Right kidney (tissue), 9 donors: Measurements from ENCODE around the gene CD99L2.

ENCODE experiments used
- DNase-seq: peaks from one replicate; pipeline ENCODE4 v3.0.0-alpha.2; 2016
- long read RNA-seq, 8 donors: transcript quantifications; one replicate each; lab custom pipeline, GENCODE V29; 2026

CD99L2 gene
- long read RNA-seq, donor 1, partial matches to known transcripts = 0 of 5 reads
- long read RNA-seq, donor 1, other reads (novel, unspliced or antisense) = 0 of 5 reads
- long read RNA-seq, donor 2, partial matches to known transcripts = 0 of 3 reads
- long read RNA-seq, donor 2, other reads (novel, unspliced or antisense) = 0 of 3 reads
- long read RNA-seq, donor 3 = 0 reads
- long read RNA-seq, donor 4, partial matches to known transcripts = 0 of 4 reads
- long read RNA-seq, donor 4, other reads (novel, unspliced or antisense) = 0 of 4 reads
- long read RNA-seq, donor 5, partial matches to known transcripts = 0 of 10 reads
- long read RNA-seq, donor 5, other reads (novel, unspliced or antisense) = 7 of 10 reads
- long read RNA-seq, donor 6, partial matches to known transcripts = 0 of 3 reads
- long read RNA-seq, donor 6, other reads (novel, unspliced or antisense) = 0 of 3 reads
- long read RNA-seq, donor 7, transcript CD99L2-203 (11 exons, 3,604 nt) = major isoform, 6 of 15 reads
- long read RNA-seq, donor 7, partial matches to known transcripts = 0 of 15 reads
- long read RNA-seq, donor 7, other reads (novel, unspliced or antisense) = 8 of 15 reads
- long read RNA-seq, donor 8, partial matches to known transcripts = 0 of 2 reads
- long read RNA-seq, donor 8, other reads (novel, unspliced or antisense) = 0 of 2 reads

- DNase-seq = peak; percentile 88
Observed at GRCh38 chrX:150898343-150899190, at the start of gene CD99L2. Gene CD99L2 (minus strand): TSS chrX:150898668. CDS start chrX:150898588, 80 bp downstream.

GRCh38 chrX:150944233-150944632 is 45.8 kb upstream of the CD99L2 start:
- no peak for DNase-seq

GRCh38 chrX:150942942-150943594 is 44.6 kb upstream of the CD99L2 start:
- DNase-seq = no peak

- DNase-seq = no peak
Observed at GRCh38 chrX:150941580-150941979, 43.1 kb upstream of the CD99L2 start.

- DNase-seq = no peak
Observed at GRCh38 chrX:150940844-150941495, 42.5 kb upstream of the CD99L2 start.

- no peak for DNase-seq
Observed at GRCh38 chrX:150936556-150936955, 38.1 kb upstream of the CD99L2 start.

GRCh38 chrX:150935467-150935866 is 37.0 kb upstream of the CD99L2 start:
- DNase-seq = no peak

- DNase-seq = no peak
Observed at GRCh38 chrX:150934453-150934852, 36.0 kb upstream of the CD99L2 start.

GRCh38 chrX:150933945-150934350 is 35.5 kb upstream of the CD99L2 start:
- no peak for DNase-seq

GRCh38 chrX:150929058-150929457 is 30.6 kb upstream of the CD99L2 start:
- DNase-seq = no peak

- no peak for DNase-seq
Observed at GRCh38 chrX:150926791-150927190, 28.3 kb upstream of the CD99L2 start.

GRCh38 chrX:150926304-150926703 is 27.8 kb upstream of the CD99L2 start:
- no peak for DNase-seq

- no peak for DNase-seq
Observed at GRCh38 chrX:150919401-150919800, 20.9 kb upstream of the CD99L2 start.

GRCh38 chrX:150913511-150913910 is 15.0 kb upstream of the CD99L2 start:
- DNase-seq = no peak

- DNase-seq = no peak
Observed at GRCh38 chrX:150907474-150907873, 9.0 kb upstream of the CD99L2 start.

- no peak for DNase-seq
Observed at GRCh38 chrX:150906694-150907093, 8.2 kb upstream of the CD99L2 start.

GRCh38 chrX:150905293-150905692 is 6.8 kb upstream of the CD99L2 start:
- DNase-seq = no peak

- no peak for DNase-seq
Observed at GRCh38 chrX:150903110-150903508, 4.6 kb upstream of the CD99L2 start.

GRCh38 chrX:150902434-150903109 is 4.1 kb upstream of the CD99L2 start:
- DNase-seq = no peak

- DNase-seq = peak; percentile 53
Observed at GRCh38 chrX:150899191-150899757, 806 bp upstream of the CD99L2 start.
